DMS153 treated with DMSO at 0.1 percent for 48 hours (cell line): ENCODE data around the gene CXCL14.

Source experiments
- DNase-seq: peaks from one replicate; lab custom pipeline; 2025; ENCODE audit not compliant: unreplicated experiment; lab: John Stamatoyannopoulos, UW

Gene CXCL14

GRCh38 chr5:135568923-135569360, 9.8 kb downstream of the CXCL14 start:
- DNase-seq: no peak

GRCh38 chr5:135568246-135568645, 10.5 kb downstream of the CXCL14 start:
- DNase-seq: no peak

DNA sequence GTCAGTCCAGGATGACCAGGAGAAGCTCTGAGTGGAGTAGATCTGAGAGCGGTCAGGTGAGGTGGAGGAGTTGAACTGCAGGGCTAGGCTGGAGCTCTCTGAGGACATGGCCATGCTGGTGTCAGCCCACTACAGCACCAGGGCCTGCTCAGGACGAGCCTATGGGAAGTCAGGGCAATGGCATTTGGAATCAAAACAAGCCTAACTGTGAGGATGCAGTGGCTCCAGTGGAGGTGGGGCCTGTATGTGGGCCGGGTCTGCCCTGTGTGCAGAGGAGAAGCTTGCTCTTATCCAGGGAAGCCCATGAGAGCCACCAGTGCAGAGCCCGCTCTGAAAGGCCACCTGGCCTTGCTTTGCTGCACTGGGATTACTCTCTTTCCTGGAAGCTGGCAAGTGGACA, 11.1 kb downstream of the CXCL14 start:
- no peak for DNase-seq

DNA sequence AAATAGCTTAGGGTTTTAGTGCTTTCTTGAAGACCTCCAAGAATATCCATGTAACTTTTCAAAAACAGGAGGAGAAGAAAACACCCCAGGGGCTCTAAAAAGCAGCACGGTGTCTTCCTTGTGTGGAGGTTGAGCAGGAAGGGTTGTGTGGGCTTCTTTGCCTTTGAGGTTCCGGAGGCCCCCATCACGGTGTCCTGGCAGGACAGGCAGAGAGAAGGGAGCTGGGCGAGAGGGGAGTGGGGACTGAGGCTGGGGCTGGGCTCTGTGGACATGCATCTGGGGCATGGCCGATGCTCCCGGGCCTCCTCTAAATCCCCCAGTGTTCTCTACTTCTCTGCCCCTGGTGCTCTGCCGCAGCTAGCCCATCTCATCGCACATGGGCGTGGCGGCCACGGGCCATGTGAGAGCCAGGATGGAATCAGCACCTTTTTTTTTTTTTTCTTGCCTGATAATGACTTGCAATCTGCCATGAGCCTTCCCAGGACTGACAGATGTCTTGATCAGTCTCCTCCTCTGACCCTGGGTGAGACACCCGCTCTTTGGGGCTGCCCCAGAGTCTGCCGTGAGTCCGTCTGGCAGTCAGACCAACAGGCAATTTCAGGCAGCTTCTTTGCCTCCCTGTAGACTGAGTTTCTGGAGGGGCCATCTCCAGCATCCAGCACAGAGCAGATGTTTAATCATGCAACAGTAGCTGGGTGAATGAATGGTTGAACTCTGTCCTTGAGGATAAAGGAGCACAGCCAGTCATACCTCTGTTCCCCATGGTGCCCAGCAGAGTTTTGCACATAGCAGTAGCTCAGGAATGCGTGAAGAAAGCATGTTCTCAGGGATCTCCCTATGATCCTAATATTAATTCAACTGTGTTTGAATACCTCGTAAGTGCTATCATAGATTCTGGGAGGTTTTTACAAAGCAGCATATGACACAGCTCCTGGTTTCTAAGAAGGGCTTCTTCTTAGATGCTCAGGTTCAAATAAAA, 12.1 kb downstream of the CXCL14 start:
- DNase-seq: no peak

- DNase-seq: peak; percentile 21
Measured at GRCh38 chr5:135565725-135566421, 12.9 kb downstream of the CXCL14 start.

GRCh38 chr5:135565266-135565665, 13.5 kb downstream of the CXCL14 start:
- DNase-seq: no peak

DNA sequence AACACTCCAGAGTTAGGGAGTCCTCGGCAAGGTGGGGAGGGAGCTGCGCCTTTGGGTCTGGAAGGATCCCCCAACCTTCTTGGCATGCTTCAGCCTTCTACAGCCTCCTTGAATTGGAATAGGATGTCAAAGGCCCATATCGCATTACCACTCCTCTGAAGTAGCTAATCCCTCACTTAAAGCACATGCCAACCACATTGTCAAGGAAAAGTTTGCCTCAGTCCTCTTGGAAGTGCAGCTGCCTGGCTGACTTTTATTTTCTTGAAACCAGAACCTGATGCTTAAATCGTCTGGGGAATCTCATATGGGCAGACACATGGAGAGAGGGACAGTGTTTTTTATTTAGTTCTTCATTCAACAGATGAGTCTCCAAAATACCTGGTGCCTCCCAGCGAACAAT, 14.5 kb downstream of the CXCL14 start:
- no peak for DNase-seq

DNA sequence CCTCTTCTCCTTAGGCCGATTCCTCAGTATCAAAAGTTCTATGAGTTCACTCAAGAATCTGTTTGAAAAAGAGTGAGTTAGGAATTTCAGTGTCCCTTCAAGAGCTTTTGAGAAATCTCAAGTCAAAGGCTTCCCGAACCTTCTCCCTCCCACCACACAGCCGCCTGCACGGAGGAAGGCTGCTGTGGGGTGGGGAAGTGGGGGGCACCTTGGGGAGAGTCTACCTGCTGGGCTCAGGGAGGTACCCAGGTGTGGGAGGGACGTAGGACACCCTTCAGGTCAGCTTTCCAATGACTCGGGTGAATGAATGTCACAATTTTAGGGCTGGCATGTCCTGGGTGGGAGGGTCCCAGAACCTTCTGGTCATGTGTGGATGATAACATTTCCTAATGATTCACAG, 17.5 kb downstream of the CXCL14 start:
- DNase-seq: no peak

- DNase-seq: peak; percentile 46
Measured at GRCh38 chr5:135560858-135561257, 17.9 kb downstream of the CXCL14 start.

GRCh38 chr5:135559354-135559753, 19.4 kb downstream of the CXCL14 start:
- DNase-seq: no peak

DNA sequence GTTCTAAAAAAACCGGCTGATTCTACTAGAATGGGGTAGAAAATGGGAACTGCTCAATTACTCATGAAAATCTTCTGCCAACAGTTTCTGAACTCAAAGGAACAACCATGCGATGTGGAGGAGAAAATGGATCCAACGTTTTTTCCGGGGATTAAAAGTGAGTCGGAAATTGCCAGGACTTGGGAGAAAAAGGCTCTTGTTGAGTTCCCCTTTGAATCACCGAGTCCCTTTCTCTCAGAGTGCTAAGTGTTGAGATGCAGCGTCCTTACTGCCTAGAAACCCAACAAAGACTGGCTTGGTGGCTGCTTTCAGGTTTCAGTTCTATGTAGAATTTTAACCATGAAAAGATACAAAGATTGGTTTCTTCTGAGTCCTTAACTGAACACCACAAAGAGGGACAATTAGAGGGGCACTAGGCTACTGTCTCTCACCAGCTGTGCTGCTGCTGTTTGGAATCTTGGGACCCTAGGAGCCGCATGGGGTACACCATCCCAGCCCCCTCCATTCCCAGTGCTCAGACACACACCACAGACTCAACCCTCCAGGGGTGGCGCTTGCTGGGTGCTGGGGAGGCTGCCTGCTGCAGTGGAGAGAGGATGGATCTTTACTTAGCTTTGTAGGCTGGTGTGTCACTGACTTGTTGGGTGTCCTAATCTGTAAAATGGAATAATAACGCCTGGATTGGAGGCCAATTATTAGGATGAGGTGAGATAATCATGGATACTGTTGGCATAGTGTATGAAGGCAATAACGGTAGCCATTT, 21.5 kb downstream of the CXCL14 start:
- DNase-seq: no peak

DNA sequence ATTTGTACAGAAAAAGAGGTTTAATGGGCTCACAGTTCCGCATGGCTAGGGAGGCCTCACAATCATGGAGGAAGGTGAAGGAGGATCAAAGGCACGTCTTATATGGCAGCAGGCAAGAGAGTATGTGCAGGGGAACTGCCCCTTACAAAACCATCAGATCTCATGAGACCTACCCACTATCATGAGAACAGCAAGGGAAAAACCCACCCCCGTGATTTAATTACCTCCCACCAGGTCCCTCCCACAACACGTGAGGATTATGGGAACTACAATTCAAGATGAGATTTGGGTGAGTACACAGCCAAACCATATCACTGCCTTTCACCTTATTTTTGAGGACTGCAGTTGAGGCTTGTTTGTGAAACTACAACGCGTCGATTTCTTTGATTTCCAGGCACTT, 22.2 kb downstream of the CXCL14 start:
- DNase-seq: no peak

GRCh38 chr5:135555530-135555929, 23.3 kb downstream of the CXCL14 start:
- DNase-seq: no peak

DNA sequence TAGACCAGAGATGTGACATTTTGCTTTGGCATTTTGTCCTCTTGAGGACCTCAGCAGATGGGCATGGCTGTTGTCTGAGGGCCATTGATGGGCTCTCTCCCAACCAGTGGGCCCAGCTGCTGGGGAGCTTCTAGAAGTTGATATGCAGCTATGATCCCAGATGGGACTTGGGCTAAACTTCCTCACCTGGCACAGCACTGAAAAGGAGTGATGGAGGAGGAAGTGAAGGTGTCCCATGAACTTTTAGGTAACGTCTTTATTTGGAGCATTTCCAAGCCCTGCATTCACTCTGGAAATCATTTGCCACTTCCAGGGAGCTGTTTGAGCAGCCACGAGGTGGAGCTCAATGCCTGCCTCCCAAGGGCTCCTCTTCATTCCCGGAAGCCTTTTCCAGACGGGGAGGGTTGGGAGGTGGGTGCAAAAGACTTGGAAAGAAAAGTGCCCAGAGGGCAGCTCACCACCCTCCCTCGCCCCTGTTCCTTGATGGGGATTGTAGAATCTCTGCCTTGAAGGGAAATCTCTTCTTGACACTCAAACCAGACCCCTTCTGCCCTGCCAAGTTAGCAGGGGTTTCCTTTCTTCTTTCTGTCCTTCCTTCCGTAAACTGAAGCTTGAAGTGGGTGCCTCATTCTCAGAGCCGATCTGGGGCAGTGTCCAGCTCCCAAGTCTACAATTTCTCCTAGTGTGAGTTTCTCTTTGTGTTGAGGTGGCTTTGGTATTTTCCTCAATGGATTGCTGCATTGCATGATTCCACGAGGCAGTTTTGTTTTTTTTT, 24.9 kb downstream of the CXCL14 start:
- DNase-seq: peak; percentile 4

- peak; percentile 17 for DNase-seq
Measured at GRCh38 chr5:135551593-135552447, 27.0 kb downstream of the CXCL14 start.

DNA sequence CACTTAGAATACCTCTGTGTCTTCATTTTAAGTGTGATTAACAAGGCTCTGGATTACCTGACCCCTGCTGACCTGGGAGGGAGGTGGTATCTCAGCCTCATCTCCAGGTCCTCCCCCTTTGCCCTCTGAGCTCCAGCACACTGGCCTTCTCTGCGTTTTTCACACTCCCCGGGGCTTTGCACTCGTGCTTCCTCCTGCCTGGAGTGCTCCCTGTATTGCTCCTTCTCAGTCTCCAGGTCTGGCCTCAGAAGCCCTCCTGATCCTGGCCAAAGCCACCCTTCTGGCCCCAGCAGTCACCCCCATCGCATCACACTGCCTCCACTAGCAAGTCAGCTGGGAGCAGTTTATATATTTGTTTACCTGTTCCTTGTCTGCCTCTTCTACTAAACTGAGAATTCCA, 29.4 kb downstream of the CXCL14 start:
- DNase-seq: no peak

DNA sequence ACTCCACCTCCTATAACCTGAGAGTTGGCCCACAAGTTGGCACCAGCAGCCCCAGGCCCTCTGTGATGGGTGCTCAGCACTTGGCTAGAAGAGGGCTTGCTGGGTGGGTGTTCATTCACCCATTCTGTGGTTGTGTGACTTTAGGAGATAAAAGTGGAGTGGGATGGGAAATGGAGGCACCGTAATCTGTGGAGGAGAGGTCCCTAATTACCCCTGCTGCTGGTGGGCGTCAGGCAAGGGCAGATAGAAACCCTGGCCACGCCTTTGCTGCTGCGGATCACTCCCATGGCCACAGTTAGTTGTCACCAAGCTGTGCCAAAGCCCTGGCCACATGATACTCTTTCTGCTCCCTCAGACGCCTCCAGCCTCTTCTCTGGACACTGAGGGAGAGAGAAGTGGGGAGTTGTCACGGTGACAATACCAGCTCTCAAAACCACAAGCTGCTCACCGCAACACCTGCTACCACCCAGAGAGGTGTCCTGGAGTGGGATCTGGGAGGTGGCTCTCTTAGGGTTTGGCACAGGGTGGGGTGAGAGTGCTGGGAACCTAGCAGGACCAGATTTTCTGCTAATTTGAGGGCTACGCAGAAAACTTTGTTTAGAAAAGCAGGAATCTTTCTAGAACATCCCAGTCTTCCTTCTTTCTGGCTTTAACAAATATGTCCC, 31.1 kb downstream of the CXCL14 start:
- DNase-seq: no peak

DNA sequence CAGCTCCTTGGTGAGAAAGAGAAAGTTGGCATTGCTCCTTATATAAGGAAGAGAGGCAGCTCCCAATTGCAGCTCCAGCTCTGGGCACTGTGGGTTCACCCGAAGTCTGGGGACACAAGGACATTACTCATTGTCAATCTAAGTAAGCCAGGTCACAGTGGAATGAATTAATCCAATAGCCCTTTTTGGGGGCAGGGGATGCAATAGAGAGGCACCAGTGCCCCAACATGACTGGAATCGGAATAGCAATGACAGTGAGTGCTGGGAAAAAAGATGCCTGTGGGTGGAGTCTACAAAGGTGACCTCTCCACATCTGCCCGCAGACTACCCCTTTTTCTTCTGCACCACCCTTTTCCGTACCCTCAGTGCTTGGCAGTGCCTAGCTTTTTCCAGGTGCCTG, 31.9 kb downstream of the CXCL14 start:
- DNase-seq: no peak

DNA sequence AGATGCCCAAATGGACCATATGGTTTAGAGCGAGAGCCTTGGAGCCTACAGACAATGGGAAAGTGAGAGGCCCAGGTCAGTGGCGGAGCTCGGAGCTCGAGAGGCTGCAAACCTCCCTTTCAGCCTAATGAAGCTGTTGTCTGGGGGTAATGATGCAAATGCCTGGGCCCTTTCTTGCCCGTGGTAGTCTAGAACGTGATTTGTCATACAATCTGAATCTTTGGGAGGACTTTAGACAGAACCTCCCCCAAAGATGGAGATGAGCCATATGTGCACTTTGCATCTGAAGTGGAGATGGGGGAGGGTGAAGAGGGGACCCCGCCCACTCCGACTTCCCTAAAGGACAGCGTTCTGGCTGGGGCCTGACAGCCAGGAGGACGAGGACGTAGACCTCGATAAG, 32.7 kb downstream of the CXCL14 start:
- no peak for DNase-seq
